ENCODE measurements around the gene ARHGAP12.

- TF ChIP-seq CTCF (IDR thresholded peaks at IDR 0.05; ENCODE audit: poor library complexity, severe bottlenecking) = no peak
- no peak for TF ChIP-seq EZH2 (IDR thresholded peaks at IDR 0.05; ENCODE audit: borderline replicate concordance, insufficient read depth, low read length, poor library complexity, severe bottlenecking)
- no peak for TF ChIP-seq RAD21 (conservative IDR thresholded peaks at IDR 0.05)
- no peak for TF ChIP-seq POLR2AphosphoS5 (IDR thresholded peaks at IDR 0.05)
These were observed 90.6 kb downstream of the ARHGAP12 start for GRCh38 chr10:31838065-31838464.

Measured in neural cell (in vitro differentiated cells).